Activated T-cell treated with anti-CD3 and anti-CD28 coated beads, Interleukin-2, amount 50 U/mL, for 48 hours (primary cell): Measurements from ENCODE around the gene ZNF841.
A peak's percentile ranks its signal among the peaks of the same experiment; 100 is the strongest.
"Not testable (repeated sequence)": the region's sequence is repeated elsewhere in the genome, so short reads cannot be mapped to it uniquely, and the experiment has no call there.

Source experiments
- DNase-seq, 2 experiments: peaks; one replicate each; pipeline ENCODE4 v3.0.0-alpha.2; 2020

Gene ZNF841

GRCh38 chr19:52095172-52096014, at the start of gene ZNF841:
ZNF841 (minus strand) TSS chr19:52095765; CDS start chr19:52084801, 10,964 bp downstream.
- peak; percentile 93 to 94 for DNase-seq

DNA sequence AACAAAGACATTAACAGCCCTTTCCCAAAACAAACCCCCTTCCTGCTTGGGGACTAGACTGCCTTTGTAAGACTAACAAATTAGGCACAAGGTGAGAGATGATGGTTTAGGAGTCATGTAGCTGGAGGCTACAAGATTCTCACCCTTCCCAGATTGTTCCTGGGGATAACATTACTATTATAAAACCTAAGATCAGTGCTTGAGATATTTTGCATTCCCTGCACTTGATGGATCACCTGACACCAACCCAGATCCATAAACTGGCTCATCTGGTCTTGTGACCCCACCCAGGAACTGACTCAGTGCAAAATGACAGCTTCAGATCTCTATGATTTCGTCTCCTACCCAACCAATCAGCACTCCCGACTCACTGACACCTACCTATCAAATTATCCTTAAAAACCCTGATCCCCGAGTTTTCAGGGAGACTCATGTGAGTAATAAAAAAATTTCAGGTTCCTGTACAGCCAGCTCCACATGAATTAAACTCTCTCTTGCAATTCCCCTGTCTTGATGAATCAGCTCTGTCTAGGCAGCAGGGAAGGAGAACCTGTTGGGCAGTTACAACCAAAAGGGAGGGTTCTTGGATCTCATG, 46.5 kb upstream of the ZNF841 start:
- no peak for DNase-seq

DNA sequence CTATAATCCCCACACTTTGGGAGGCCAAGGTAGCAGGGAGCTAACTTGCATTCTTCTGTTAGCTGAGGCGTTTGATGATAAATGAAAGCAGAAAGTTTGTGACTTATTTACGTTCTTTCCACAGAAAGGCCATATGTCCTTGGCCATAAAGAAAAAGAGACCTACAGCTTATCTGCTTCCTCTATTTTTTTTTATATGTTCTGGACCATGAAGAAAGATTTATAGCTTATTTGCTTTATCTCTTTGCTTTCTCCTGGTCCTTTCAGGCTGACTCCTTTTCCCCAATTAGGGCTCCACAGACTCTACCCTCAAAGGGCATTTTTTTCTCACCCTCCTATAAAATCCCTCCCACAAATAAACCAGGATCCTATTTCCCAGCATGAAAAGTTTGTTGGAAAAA, 45.6 kb upstream of the ZNF841 start:
- no peak for DNase-seq

DNA sequence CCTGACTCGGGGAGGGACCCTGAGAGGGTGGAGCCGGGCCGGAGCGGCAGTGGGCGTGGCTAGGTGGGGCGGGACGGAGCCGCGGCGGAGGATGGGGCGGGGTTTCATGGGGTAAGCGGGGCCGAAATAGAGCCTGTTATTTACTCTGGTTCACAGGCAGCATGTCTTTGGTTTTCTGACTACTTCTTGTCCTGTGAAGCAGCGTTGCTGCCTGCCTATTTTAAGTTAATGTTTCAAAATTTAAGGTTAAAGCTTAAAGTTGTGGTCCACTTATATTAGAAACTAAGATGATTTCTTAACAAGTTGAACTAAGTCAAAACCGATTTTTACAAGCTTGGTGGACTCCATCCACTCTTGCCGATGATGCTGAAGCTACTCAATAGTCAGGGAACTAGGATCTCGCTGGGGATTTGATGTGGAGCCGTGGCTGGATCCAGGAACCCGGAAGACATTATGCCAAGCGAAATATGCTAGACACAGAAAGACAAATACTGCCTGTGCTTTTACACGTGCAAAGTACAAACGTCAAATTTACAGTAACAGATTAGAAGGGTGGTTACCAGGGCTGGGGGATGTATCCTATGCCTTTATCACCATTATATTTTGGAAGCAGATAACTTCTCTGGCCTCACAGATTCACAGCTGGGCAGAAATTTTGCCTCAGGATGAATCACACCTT, 44.6 kb upstream of the ZNF841 start:
- DNase-seq, result peak in 1 of 2 experiments; percentile 16

- peak; percentile 98 for DNase-seq
These were observed 43.9 kb upstream of the ZNF841 start, which contains the start of gene ZNF616 for GRCh38 chr19:52139252-52140031. ZNF616 (minus strand) TSS chr19:52139938; CDS start chr19:52130512, 9,426 bp downstream.

- DNase-seq, result peak in 1 of 2 experiments; percentile 55
These were observed 43.4 kb upstream of the ZNF841 start for GRCh38 chr19:52138983-52139251.

DNA sequence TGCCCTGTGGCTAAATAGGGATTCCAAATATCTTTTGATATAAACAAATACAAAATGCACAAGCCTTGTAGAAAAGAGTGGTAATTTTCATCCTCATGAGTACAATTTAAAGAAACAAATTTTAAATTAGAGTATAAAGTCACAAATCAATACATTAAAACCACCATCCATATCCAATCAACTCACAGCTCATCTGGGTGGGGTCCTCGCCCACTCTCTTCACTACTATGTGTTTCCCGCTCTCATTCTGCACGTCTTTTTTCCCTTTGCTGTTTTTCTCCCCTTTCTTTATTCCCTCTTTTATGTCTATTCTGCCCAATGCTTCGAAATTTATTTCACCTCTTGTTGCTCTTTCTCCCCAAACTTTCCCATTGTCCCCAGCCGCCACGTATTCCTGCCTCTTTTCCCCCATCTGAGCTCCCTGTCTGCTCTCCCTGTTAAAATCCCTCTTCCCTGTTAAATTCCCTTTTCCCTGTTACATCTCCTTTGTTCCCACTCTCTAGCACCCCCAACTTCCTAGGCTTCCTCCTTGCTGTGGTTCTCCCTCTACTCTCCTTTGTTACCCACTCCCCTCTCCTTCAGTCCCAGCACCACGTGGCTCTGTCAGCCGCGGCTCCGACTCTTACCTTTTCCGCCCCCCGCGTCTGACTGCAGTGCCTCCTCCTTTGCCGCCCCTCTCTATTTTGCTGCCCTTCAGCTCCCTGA, 42.9 kb upstream of the ZNF841 start:
- peak in 1 of 2 experiments; percentile 55 for DNase-seq

GRCh38 chr19:52120286-52120685, 24.7 kb upstream of the ZNF841 start:
- DNase-seq, result no peak

- DNase-seq, result no peak
These were observed 20.0 kb upstream of the ZNF841 start for GRCh38 chr19:52115526-52116053.

DNA sequence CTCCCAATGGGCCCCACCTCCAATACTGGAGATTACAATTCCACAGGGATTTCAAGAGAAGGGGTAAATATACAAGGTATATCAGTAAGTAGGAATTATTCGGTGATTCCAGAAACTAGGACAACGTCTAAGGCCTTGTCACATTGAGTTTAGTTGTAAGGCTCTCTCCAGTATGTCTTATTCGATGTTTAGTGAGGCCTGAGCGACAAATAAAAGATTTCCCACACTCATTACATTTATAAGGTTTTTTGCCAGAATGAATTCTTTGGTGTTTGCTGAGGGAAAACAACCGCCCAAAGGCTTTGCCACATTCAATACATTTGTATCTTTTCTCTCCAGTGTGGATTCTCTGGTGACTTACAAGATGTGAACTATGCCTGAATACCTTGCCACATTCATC, 19.1 kb upstream of the ZNF841 start:
- DNase-seq, result no peak

DNA sequence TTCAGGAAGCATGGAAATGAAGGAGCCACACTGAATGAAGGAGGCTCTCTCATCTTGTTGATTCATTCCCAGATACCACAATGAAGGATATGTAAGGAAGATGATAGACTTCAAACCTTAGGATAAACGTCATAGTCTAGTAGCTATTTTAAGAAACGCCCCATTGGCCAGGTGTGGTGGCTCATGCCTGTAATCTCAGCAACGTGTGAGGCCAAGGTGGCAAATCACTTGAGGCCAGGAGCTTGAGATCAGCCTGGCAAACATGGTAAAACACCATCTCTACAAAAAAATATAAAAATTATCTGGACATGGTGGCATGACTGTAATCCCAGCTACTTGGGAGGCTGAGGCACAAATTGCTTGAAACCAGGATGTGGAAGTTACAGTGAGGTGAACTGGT, 17.1 kb upstream of the ZNF841 start:
- no peak for DNase-seq

DNA sequence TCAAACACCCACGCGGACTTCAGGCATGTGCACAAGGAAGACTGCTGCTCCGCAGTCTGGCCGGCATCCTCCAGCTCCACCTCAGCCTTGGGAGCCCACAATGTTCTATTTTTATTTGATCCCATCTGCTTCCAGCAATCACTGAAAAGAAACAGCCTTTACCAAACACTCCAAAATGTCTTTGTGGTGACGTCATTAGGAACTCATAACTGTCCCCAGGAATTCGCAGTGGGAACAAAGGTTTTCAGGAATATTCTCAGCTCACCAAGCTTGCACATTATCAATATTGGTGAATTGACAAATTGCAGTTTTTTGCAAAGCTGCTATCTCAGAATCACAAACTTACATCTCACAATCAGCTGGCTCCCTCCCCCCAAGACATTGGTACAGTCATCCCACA, 15.2 kb upstream of the ZNF841 start:
- DNase-seq, result no peak

GRCh38 chr19:52102782-52103181, 7.2 kb upstream of the ZNF841 start:
- DNase-seq, result no peak

DNA sequence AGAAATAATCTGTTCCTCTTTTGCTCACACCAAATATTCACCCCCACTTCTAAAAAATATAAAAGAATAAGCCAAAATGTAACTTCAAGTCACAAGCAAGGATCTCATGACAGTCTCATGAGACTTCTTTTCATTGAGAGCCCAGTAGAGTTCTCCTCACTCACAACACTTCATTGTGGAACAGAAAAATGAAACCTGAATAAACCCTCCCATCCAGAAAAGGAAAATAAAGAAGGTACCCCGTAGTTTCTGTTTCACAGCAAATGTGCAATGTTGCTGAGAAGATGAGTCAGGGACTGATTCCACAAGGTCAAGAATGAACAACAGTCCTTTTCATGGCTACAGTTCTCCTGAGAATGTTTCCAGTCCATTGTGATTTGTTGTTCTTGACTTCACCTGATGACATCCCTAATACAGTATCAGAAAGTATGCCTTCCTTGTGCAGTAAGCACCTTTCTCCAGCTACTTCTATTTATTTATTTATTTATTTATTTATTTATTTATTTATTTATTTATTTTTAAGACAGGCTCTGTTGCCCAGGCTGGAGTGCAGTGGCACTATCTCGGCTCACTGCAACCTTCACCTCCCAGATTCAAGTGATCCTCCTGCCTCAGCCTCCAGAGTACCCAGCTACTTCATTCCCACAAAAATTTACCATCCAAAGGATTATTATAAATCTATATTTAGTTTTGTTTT, 6.4 kb upstream of the ZNF841 start:
- DNase-seq, result no peak

- DNase-seq, result no peak
These were observed 4.1 kb upstream of the ZNF841 start for GRCh38 chr19:52099497-52100138.

DNA sequence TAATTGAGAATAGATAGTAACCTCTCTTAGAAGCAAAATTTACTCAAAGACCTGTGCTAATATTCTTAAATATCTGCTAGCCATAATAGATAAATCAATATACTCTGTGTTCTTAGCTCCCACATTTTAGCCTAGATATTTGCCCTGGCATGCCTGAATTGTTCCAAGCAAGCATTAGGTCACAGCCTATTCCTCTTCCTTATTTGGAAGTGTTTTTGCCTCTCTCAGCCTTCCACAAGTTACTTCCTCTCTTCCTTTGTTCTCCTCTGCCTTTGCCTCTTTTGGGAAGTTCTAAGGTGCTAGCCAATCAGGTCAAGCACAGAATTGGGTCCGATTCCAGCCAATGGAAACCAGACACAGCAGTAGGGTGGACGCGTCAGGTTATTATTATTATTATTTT, 851 bp upstream of the ZNF841 start:
- DNase-seq, result not testable (repeated sequence)

DNA sequence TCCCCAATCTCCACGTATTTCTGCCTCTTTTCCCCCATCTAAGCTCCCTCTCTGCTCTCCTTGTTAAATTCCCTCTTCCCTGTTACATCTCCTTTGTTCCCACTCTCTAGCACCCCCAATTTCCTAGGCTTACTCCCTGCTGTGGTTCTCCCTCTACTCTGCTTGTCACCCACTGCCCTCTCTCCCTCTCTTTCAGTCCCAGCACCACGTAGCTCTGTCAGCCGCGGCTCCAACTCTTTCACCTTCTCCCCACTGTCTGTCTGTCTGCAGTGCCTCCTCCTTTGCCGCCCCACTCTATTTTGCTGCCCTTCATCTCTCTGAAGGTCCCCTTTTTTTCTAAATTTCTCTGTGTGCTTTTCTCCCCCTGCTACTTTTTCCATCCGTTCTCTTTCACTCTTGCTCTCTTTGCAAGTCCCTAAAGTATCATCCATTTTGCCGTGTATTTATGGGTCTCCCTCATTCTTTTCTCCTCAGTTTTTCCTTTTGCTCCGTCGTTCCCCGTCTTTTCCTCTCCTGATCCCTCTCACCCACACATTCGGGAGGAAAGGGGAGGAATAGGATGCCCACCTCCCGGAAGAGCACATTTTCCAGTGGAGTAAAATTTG, 937 bp downstream of the ZNF841 start:
- peak in 1 of 2 experiments; percentile 25 for DNase-seq

- no peak for DNase-seq
These were observed 9.1 kb downstream of the ZNF841 start for GRCh38 chr19:52086481-52086880.

DNA sequence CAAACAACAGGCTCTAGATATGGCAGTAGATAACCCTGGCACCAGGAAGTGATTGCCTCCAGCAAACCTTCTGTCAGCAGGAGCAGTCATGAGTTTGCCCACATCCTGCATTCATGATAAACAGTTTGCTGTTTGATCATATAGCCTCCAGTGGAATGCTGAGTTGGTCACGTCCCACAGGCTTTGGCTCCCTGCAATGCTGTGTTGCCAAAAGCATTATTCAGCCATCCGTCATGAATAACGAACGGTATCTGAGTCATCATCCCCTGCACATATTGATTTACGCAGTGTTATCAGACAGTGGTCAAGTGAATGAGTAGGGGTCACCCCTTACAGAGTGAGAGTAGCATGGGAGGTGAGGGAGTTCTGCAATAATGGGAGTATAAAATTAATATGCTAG, 25.1 kb downstream of the ZNF841 start:
- no peak for DNase-seq

DNA sequence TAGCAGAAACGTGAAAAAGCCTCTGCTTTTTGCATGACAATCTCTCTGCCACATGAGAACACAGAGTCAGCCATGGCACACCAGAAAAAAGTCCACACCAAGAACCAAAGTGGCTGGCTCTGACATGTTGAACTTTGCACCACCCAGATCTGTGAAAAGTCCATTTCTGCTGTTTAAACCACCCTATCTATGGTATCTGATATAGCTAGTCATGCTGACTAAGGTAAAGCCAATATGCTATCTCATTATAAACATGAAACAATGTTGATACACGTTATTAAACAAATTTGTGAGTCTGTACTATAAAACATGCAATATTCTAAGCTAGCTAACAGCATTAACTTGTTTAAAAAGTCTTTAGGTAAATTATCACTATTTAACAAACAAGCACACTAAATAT, 25.9 kb downstream of the ZNF841 start:
- DNase-seq, result no peak
